HG03378 (cell line): ENCODE measurements around the gene ANO1.

ENCODE experiments used
- ATAC-seq: cut with Tn5 transposase; IDR thresholded peaks from one replicate; pipeline ENCODE4 v1.9.1; 2021; ENCODE audit warnings: mild to moderate bottlenecking, moderate library complexity; ENCODE audit not compliant: unreplicated experiment

The ANO1 gene

GRCh38 chr11:70049045-70049444 is 29.1 kb upstream of the ANO1 start:
- ATAC-seq: no peak

GRCh38 chr11:70050243-70050642 is 27.9 kb upstream of the ANO1 start:
- ATAC-seq: no peak

GRCh38 chr11:70054004-70054403 is 24.1 kb upstream of the ANO1 start:
- ATAC-seq: no peak

DNA sequence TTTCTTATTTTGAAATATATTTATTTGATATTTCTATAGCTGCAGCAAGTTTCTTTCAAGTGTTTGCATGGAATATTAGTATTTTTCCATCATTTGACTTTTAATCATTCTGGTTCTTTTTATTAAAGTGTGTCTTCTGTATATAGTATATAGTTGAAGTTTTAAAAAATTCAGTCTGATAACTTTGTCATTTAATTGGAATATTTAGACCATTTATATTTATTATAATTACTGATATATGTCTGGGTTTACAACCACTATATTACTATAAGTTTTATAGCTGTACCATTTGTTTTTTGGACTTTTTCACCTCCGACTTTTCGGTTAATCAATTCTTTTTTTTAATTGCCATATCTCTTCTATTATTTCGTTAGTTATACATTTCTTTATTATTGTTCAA is 22.7 kb upstream of the ANO1 start:
- no peak for ATAC-seq

- ATAC-seq: no peak
These were observed 21.0 kb upstream of the ANO1 start for GRCh38 chr11:70057080-70057479.

DNA sequence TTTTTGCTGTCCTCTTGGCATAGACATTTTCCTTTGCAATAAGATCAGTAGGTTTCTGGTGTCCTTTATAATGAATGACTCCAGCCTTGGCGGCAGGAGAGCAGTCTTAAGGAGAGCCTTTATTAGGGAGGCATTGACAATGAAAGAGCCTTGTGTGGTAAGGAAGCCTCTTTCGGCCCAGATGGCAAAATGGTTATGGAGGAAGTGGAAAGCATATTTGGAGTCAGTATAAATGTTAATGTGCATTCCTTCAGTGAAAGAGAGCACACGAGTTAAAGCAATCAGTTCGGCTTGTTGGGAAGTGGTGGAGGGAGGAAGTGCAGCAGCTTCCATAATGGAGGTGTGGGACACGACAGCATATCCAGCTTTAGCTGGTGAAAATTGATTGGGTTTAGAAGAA is 18.1 kb upstream of the ANO1 start:
- ATAC-seq: no peak

GRCh38 chr11:70060611-70061293 is 17.4 kb upstream of the ANO1 start:
- ATAC-seq: no peak

DNA sequence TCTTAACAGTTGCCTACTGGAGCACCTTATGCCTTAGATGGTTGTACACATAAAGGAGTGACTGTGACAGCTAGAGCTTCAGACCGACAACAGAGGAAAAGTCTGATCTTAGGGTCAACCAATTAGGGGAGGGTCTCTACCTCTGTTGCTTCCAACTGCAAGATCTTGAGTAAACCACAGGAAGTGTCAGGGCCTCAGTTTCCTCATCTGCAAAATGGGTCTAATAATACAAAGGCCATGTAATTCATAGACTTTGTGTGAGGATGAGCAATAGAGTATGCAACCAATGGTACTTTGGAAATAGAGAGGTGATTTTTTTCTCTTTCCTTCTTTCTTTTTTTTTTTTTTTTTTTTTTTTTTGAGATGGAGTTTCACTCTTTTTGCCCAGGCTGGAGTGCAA is 16.4 kb upstream of the ANO1 start:
- ATAC-seq: no peak

GRCh38 chr11:70063121-70063520 is 15.0 kb upstream of the ANO1 start:
- no peak for ATAC-seq

DNA sequence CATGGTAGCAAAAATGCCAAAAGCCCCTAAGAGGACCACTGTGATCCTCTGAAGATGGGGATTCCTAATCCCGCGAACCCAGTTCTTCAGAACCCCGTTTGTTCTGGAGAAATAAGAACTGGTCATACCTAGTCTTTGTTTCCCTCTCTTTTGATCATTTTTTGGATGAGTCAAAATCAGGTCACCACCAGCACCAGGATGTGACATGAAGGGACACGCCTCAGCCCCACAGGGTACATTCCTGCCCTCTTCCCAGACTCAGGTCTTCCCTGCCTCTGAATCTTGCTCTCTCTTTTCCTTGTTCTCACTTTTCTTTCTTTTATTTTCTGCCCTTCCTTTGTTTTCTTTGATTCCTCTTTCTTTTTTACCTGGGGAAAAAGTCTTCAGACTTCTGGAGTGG is 14.6 kb upstream of the ANO1 start:
- no peak for ATAC-seq

- no peak for ATAC-seq
These were observed 13.9 kb upstream of the ANO1 start for GRCh38 chr11:70064008-70064725.

- ATAC-seq: no peak
These were observed 13.3 kb upstream of the ANO1 start for GRCh38 chr11:70064726-70065317.

GRCh38 chr11:70065318-70066135 is 12.6 kb upstream of the ANO1 start:
- no peak for ATAC-seq

DNA sequence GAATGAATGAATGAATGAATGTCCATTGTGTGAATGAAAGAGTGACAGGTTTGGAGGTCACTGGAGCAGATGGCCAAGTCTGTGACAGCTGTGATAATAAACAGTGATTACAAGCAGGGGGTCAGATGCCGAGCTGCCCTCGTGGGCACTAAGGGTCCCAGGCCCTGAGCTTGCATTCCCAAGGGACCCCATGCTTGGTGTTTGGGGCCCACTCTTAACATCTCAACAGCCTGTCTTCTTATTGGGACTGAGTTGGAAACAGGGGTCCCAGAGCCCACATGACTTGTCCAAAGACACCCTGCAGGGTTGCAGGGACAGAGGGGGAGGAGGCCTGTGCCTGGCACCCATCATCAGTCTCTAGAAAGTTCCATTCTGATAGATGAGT is 12.0 kb upstream of the ANO1 start:
- no peak for ATAC-seq

GRCh38 chr11:70066628-70067027 is 11.5 kb upstream of the ANO1 start:
- no peak for ATAC-seq

- ATAC-seq: no peak
These were observed 11.1 kb upstream of the ANO1 start for GRCh38 chr11:70067036-70067435.

GRCh38 chr11:70067591-70068341 is 10.4 kb upstream of the ANO1 start:
- ATAC-seq: no peak

DNA sequence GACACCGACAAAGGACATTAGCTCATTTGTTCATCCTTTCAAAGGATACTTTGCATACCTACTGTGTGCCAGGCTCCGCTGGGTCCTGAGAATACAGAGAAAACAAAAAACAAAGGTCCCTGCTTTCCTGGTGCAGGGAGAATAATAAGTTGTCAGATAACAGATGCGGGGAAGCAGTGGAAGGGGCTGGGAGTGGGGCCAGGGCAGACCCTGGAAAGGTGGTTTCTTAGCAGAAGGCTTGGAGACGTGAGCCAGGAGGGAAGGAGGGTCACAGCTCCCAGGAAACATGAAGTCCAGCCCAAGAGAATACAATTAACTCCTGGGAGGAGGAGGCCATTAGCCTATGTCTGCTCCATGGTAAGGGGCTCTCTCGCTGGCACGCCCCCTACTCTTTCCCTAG is 9.8 kb upstream of the ANO1 start:
- no peak for ATAC-seq

- ATAC-seq: no peak
These were observed 9.2 kb upstream of the ANO1 start for GRCh38 chr11:70068950-70069349.

DNA sequence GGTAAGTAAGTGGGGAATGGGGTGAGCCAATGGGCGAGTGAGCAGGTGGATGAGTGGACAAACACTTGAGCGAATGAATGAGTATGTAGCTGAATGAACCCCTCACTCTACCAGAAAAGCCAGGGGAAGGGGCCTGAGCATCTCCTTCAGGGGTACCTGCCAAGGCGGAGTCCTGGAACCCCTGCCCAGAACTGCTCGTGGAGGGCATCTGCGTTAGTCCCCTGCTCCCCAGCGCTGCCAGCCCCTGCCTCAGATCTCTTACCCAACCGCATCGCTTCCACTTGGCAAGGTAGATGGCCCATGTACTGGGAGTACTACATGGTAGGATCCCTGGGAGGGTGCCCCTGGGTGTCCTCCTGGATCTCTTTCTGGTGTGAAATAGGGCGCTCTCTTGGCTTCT is 7.4 kb upstream of the ANO1 start:
- ATAC-seq: no peak

DNA sequence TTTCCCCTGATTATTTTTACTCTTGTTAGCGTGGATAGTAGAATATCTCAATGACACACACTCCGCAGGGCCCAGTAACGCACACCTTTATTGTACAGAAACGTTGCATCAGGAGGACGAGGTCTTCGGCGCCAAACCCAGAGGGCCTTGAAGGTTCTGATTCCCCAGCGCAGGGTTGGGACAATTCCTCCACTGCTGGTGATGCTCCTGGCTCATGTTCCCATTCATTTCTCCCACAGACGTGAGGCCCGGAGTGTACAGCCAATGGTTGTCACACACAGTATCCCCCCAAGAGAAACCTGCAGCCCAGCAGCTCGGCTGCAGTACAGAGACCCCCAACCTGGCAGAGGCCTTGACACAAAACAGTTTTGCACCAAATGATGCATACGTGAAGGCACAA is 6.1 kb upstream of the ANO1 start:
- ATAC-seq: no peak
